GM19328 (cell line): ENCODE results near the gene CPD.
A peak's percentile ranks its signal among the peaks of the same experiment; 100 is the strongest.
"Not testable (repeated sequence)": the region's sequence is repeated elsewhere in the genome, so short reads cannot be mapped to it uniquely, and the experiment has no call there.

Source experiments
- ATAC-seq: cut with Tn5 transposase; IDR thresholded peaks from one replicate; pipeline ENCODE4 v1.9.1; 2021; ENCODE audit warnings: mild to moderate bottlenecking, moderate library complexity; ENCODE audit not compliant: unreplicated experiment

The CPD gene

GRCh38 chr17:30424471-30424870 is 45.7 kb downstream of the CPD start:
- ATAC-seq, result no peak

- no peak for ATAC-seq
These were observed 47.6 kb downstream of the CPD start for GRCh38 chr17:30426292-30426691.

- no peak for ATAC-seq
These were observed 48.9 kb downstream of the CPD start for GRCh38 chr17:30427611-30428010.

- ATAC-seq, result no peak
These were observed 50.4 kb downstream of the CPD start for GRCh38 chr17:30429155-30429554.

- ATAC-seq, result no peak
These were observed 54.8 kb downstream of the CPD start for GRCh38 chr17:30433514-30433913.

GRCh38 chr17:30436729-30437128 is 58.0 kb downstream of the CPD start:
- no peak for ATAC-seq

- ATAC-seq, result no peak
These were observed 65.0 kb downstream of the CPD start for GRCh38 chr17:30443721-30444120.

GRCh38 chr17:30446640-30447039 is 67.9 kb downstream of the CPD start:
- not testable (repeated sequence) for ATAC-seq

GRCh38 chr17:30449480-30449879 is 70.8 kb downstream of the CPD start:
- ATAC-seq, result no peak

GRCh38 chr17:30450125-30451027 is 71.6 kb downstream of the CPD start:
- ATAC-seq, result no peak

- no peak for ATAC-seq
These were observed 75.9 kb downstream of the CPD start for GRCh38 chr17:30454635-30455034.

GRCh38 chr17:30458371-30458770 is 79.6 kb downstream of the CPD start:
- no peak for ATAC-seq

- ATAC-seq, result not testable (repeated sequence)
These were observed 80.2 kb downstream of the CPD start for GRCh38 chr17:30458797-30459413.

- ATAC-seq, result no peak
These were observed 89.7 kb downstream of the CPD start for GRCh38 chr17:30468465-30468864.

- no peak for ATAC-seq
These were observed 93.6 kb downstream of the CPD start for GRCh38 chr17:30472238-30472890.

- ATAC-seq, result no peak
These were observed 96.5 kb downstream of the CPD start for GRCh38 chr17:30475206-30475605.

- ATAC-seq, result peak; percentile 14
These were observed 98.0 kb downstream of the CPD start for GRCh38 chr17:30476726-30477082.

- peak; percentile 76 for ATAC-seq
These were observed 98.5 kb downstream of the CPD start, which contains the start of gene GOSR1 for GRCh38 chr17:30477083-30477773. GOSR1 (plus strand) TSS chr17:30477408; CDS start chr17:30477434, 26 bp downstream.

GRCh38 chr17:30477774-30478115 is 99.0 kb downstream of the CPD start:
- ATAC-seq, result no peak

- no peak for ATAC-seq
These were observed 103.8 kb downstream of the CPD start for GRCh38 chr17:30482555-30482954.

- ATAC-seq, result no peak
These were observed 104.4 kb downstream of the CPD start for GRCh38 chr17:30483159-30483558.
